ENCODE data around the gene AUTS2. TPM values are rescaled to one million over a fixed set of nuclear protein-coding genes. Genes with fewer than 3 reads are reported as not detected.

Gene AUTS2
- total RNA-seq, 1 donor from 2014 or later, result 125 TPM

DNA sequence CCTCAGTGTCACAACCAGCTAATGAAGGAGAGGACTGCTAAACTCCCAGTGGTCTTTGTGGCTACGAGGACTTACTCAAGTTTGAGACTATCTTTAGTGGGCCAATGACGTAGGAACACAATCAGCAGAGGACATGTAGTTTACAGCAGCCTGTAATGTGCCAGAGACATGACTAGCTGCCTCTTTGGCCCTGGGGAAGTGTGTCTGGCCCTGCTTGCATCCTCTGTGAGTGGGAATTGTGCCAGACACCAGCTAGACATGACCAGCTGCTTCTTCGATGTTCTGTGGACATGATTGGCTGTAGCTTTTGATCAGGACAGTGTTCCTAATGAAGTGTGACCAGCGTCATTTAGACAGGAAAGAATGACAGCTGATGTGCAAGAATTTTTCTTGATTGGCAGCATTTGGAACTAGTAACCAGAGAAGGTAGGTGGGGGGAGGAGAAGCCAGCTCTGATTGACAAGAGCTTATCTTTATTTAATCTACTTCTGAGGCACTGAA is 141.7 kb downstream of the AUTS2 start:
- TF ChIP-seq CTCF (IDR thresholded peaks at IDR 0.05; ENCODE audit: unreplicated experiment), result no peak
- Mint-ChIP-seq H3K27me3 (no peaks in the 10 kb centered on the region), H3K36me3 (ENCODE audit: insufficient read depth) (no peaks in the 10 kb centered on the region), H3K4me3 (ENCODE audit: low read depth) (no peak overlapping the region), H3K9me3 (ENCODE audit: low read depth) (no peaks in the 10 kb centered on the region), H3K4me1 (ENCODE audit: low read depth) (peaks cover 36% of the 10 kb centered on the region), H3K27ac (no peak overlapping the region)
- no peak for DNase-seq (ENCODE audit: low spot score, unreplicated experiment)

DNA sequence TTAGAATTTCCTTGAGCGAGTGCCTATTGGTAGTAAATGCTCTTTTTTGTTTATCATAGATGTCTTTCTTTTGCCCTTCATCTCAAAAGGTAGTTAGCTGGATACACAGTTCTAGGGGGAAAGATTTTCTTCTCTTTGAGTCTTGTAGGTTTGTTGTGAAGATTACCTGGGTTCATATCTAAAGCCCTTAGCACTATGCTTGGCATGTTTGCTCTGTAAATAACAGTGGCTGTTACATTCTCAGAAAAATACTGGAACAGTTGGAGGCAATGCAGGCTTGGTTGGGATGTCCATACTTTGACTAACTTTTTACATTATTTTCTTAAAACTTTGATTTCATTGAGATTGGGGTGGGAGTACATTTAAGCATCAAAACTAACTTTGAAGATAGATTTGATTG is 144.0 kb downstream of the AUTS2 start:
- peaks cover 3% of the 10 kb centered on the region for H3K27me3 Mint-ChIP-seq
- H3K27ac Mint-ChIP-seq, result peak overlapping the region; percentile 15
- H3K36me3 Mint-ChIP-seq (ENCODE audit: insufficient read depth), result no peaks in the 10 kb centered on the region
- H3K9me3 Mint-ChIP-seq (ENCODE audit: low read depth), result no peaks in the 10 kb centered on the region
- H3K4me3 Mint-ChIP-seq (ENCODE audit: low read depth), result no peak overlapping the region
- DNase-seq (ENCODE audit: low spot score, unreplicated experiment), result no peak
- H3K4me1 Mint-ChIP-seq (ENCODE audit: low read depth), result peaks cover 36% of the 10 kb centered on the region
- TF ChIP-seq CTCF (IDR thresholded peaks at IDR 0.05; ENCODE audit: unreplicated experiment), result no peak

DNA sequence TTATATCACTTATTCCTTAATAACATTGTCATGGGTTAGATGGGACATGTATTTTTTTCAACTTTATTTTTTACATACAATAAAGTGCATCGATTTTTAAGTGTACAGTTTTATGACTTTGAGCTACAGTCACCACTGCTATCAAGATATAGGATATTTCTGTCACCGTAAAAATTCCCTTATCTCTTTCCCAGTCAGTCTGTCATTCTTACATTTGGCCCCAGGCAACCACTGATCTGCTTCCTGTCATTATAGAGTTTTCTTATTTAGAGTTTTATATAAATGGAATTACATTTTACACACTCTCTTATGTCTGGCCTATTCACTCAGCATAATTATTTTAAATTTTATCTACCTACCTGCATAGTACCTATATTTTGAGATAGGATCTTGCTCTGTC is 145.2 kb downstream of the AUTS2 start:
- no peak for TF ChIP-seq CTCF (IDR thresholded peaks at IDR 0.05; ENCODE audit: unreplicated experiment)
- Mint-ChIP-seq H3K4me3 (ENCODE audit: low read depth) (no peak overlapping the region), H3K9me3 (ENCODE audit: low read depth) (no peaks in the 10 kb centered on the region), H3K4me1 (ENCODE audit: low read depth) (peaks cover 26% of the 10 kb centered on the region), H3K27me3 (peaks cover 3% of the 10 kb centered on the region), H3K27ac (no peak overlapping the region), H3K36me3 (ENCODE audit: insufficient read depth) (no peaks in the 10 kb centered on the region)
- DNase-seq (ENCODE audit: low spot score, unreplicated experiment), result no peak

- H3K4me3 Mint-ChIP-seq (ENCODE audit: low read depth), result no peak overlapping the region
- peaks cover 3% of the 10 kb centered on the region for H3K27me3 Mint-ChIP-seq
- no peak for TF ChIP-seq CTCF (IDR thresholded peaks at IDR 0.05; ENCODE audit: unreplicated experiment)
- no peak for DNase-seq (ENCODE audit: low spot score, unreplicated experiment)
- H3K9me3 Mint-ChIP-seq (ENCODE audit: low read depth), result no peaks in the 10 kb centered on the region
- H3K36me3 Mint-ChIP-seq (ENCODE audit: insufficient read depth), result no peaks in the 10 kb centered on the region
- no peak overlapping the region for H3K27ac Mint-ChIP-seq
- peaks cover 24% of the 10 kb centered on the region for H3K4me1 Mint-ChIP-seq (ENCODE audit: low read depth)
Measured at GRCh38 chr7:69744026-69744425, 145.8 kb downstream of the AUTS2 start.

DNA sequence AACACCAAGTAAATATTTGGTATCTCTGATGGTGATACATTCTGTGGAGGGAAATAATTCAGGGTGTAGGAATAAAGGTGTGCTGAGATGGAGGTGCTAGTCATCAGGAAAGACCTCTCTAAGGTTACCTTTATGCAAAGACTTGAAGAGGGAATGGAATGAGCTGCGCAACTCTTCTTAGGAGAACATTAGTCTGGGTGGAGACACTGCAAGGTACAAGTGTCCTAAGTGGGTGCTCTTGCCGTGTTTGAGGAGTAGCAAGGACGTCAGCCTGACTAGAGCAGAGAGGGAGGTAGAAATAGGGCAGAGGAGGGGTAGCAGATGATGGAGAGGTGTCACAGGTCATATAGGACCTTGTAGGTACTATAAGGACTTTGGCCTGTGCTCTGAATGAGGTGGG is 148.1 kb downstream of the AUTS2 start:
- Mint-ChIP-seq H3K4me1 (ENCODE audit: low read depth) (peaks cover 30% of the 10 kb centered on the region), H3K9me3 (ENCODE audit: low read depth) (no peaks in the 10 kb centered on the region), H3K27ac (no peak overlapping the region), H3K27me3 (peaks cover 3% of the 10 kb centered on the region), H3K4me3 (ENCODE audit: low read depth) (no peak overlapping the region), H3K36me3 (ENCODE audit: insufficient read depth) (no peaks in the 10 kb centered on the region)
- no peak for TF ChIP-seq CTCF (IDR thresholded peaks at IDR 0.05; ENCODE audit: unreplicated experiment)
- DNase-seq (ENCODE audit: low spot score, unreplicated experiment), result no peak
